Lung (tissue), 12 donors: ENCODE results near the gene PALB2. TPM values are rescaled to one million over a fixed set of nuclear protein-coding genes. Genes with fewer than 3 reads are reported as not detected.

Experiments used
- ATAC-seq: fragments of 200-7000 bp; cut with Tn5 transposase; one replicate; pipeline ENCODE4 v1.9.1; 2020; ENCODE audit warnings: moderate number of reproducible peaks; ENCODE audit not compliant: insufficient read depth, low FRiP score
- DNase-seq, 3 donors: peaks; one replicate each; pipeline ENCODE4 v3.0.0-alpha.2; 2013 to 2017
- H3K27ac ChIP-seq, 2 donors: one replicate each; pipeline ENCODE4 v1.5.1; 2013; ENCODE audit warnings: mild to moderate bottlenecking in 2 of 2, moderate library complexity in 2 of 2, control low read depth in 1 of 2, inconsistent platforms in 1 of 2, low read depth in 1 of 2, low read length in 1 of 2
- H3K27me3 ChIP-seq, 3 donors: one replicate each; pipeline ENCODE4 v1.5.1; 2013; ENCODE audit warnings: low read length in 2 of 3; ENCODE audit not compliant: control insufficient read depth in 3 of 3, insufficient read depth in 3 of 3
- H3K36me3 ChIP-seq, 4 donors: one replicate each; pipeline ENCODE4 v1.5.1; 2013; ENCODE audit warnings: low read length in 4 of 4, mild to moderate bottlenecking in 1 of 4, moderate library complexity in 1 of 4; ENCODE audit not compliant: control insufficient read depth in 4 of 4, insufficient read depth in 4 of 4
- H3K4me1 ChIP-seq, 5 donors: one replicate each; pipeline ENCODE4 v1.5.1; 2013; ENCODE audit warnings: low read length in 5 of 5, mild to moderate bottlenecking in 2 of 5, moderate library complexity in 1 of 5; ENCODE audit not compliant: control insufficient read depth in 5 of 5, insufficient read depth in 5 of 5
- H3K4me3 ChIP-seq: one replicate; pipeline ENCODE4 v1.5.1; 2013; ENCODE audit warnings: mild to moderate bottlenecking, control low read depth, moderate library complexity
- H3K9ac ChIP-seq, 2 donors: one replicate each; pipeline ENCODE4 v1.5.1; 2013; ENCODE audit warnings: low read length in 2 of 2, control low read depth in 1 of 2; ENCODE audit not compliant: insufficient read depth in 1 of 2
- H3K9me3 ChIP-seq, 4 donors: one replicate each; pipeline ENCODE4 v1.5.1; 2013; ENCODE audit warnings: low read length in 3 of 4, mild to moderate bottlenecking in 1 of 4, moderate library complexity in 1 of 4; ENCODE audit not compliant: control insufficient read depth in 4 of 4, insufficient read depth in 3 of 4
- WGBS, 2 donors: extraction: QIAGEN DNeasy Blood & Tissue Kit; methylation state at CpG; one replicate each; pipeline ENCODE4 v1.1.7; 2013; 5-methylcytosine and 5-hydroxymethylcytosine counted together
- polyA plus RNA-seq, 2 donors: library from polyadenylated mRNA; stranded (reverse); fragments of 200-250 nt; gene quantifications; one replicate each; pipeline ENCODE4 v1.2.1, GENCODE V29; 2013
- total RNA-seq, 2 donors: library from RNA; depleted of rRNA in 1 of 2; stranded (reverse); fragments of >200 nt in 1 of 2; gene quantifications; one replicate each; pipeline ENCODE4 v1.2.1, GENCODE V29; 2014 to 2021
- TF ChIP-seq, protein P1 (sequence below): IDR thresholded peaks from 2 replicates; pipeline ENCODE4 v1.5.1; 2012; ENCODE audit warnings: mild to moderate bottlenecking; ENCODE audit errors: control extremely low read depth, extremely low read depth
- donor health status: control.
- donor health status: control.
- donor health status: Bipolar disorder and iron deficiency.
- donor health status: healthy.
- donor health status: DM: yes; HTN: yes; CAD: no.

Gene PALB2
- total and polyA plus RNA-seq, 4 donors = 6.3 to 12.9 (median 10.1) TPM

DNA sequence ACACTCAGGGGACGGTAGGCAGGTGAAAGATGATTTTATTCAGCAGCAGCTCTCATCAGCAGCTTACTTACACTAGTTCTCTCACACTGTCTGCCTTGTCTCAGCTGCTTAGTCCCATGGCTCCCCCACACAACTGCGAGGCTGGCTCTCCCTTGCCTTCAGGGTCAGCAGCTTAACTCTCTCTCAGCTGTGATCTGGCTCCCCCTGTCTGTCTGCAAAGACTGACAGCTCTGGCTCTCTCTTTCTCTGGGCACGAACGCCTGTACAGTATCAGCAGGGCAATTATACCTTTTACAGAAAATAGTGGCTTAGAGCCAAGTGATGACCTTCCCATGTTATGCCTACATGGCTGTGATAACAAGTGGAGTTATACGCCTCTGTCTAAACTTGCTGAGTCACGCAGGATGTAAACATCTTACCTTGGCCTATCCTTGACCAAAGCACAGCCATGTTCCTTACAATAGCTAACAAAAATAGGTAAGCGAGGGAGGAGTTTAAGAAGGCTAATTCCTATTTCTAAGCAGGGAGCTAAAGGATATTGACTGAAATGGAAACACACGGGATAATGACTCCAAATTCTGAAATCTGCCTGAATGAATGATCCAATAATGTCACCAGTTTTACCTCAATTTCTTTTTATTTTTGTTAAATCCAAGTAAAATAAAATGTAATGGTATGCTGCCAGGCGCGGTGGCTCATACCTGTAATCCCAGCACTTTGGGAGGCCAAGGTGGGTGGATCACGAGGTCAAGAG, 43.9 kb downstream of the PALB2 start:
- 83% methylated on average over 11 of the region's 11 CpGs for whole genome bisulfite sequencing, 2 donors
- TF ChIP-seq, protein P1, sequence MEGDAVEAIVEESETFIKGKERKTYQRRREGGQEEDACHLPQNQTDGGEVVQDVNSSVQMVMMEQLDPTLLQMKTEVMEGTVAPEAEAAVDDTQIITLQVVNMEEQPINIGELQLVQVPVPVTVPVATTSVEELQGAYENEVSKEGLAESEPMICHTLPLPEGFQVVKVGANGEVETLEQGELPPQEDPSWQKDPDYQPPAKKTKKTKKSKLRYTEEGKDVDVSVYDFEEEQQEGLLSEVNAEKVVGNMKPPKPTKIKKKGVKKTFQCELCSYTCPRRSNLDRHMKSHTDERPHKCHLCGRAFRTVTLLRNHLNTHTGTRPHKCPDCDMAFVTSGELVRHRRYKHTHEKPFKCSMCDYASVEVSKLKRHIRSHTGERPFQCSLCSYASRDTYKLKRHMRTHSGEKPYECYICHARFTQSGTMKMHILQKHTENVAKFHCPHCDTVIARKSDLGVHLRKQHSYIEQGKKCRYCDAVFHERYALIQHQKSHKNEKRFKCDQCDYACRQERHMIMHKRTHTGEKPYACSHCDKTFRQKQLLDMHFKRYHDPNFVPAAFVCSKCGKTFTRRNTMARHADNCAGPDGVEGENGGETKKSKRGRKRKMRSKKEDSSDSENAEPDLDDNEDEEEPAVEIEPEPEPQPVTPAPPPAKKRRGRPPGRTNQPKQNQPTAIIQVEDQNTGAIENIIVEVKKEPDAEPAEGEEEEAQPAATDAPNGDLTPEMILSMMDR = no peak
- ATAC-seq = no peak
- Histone ChIP-seq H3K9me3 (no peaks in the 10 kb centered on the region), H3K4me1 (peaks cover 0 to 12% (median 3%) of the 10 kb centered on the region in 5 donors), H3K36me3 (peaks cover 0 to 11% (median 9%) of the 10 kb centered on the region in 4 donors), H3K4me3 (no peak overlapping the region), H3K27me3 (no peaks in the 10 kb centered on the region), H3K27ac (no peak overlapping the region), H3K9ac (no peak overlapping the region)
- DNase-seq = no peak

DNA sequence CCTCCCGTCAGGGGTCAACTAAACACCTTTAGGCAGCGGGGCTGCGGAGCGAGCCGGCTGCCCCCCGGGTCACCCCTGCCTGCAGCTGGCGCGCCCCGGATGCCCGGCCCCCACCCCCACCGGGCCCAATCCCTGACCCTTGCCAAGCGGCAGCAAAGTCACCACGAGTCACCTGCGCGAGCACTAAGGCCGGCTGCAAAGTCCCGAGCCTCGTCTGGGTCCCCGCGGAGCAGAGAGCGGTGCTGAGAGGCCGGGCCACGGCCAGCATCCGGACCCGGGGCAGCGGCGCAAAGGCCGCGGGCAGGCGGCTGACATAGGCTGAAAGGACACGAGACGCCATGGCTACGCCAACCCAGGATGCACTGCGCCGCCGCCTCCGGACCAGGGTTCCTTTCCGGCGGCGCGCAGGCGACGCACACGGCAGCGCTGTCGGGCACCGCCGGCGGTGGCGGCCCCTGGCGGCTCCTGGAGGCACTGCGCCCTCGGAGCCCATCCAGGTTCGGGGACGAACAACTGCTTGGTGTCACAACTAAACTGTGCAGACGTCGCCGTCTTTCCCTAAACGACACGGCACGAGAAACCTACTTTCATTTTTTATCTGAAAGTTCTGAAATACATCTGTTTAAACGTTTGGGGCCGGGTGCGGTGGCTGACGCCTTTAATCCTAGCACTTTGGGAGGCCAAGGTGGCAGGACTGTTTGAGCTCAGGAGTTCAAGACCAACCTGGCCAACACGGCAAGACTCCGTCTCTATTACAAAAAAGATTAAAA, 45.0 kb downstream of the PALB2 start, which contains the start of gene NDUFAB1:
Gene NDUFAB1, minus strand, starts transcription at position 366 of the 770 bp plus-strand sequence. Its CDS starts 26 bp downstream, at position 340.
- H3K27ac ChIP-seq = peak within 1 kb of the TSS; percentile 86 to 94
- TF ChIP-seq, protein P1 = peak; percentile 95
- H3K27me3 ChIP-seq = no peaks in the 10 kb centered on the region
- DNase-seq = peak; percentile 89 to 93 (median 91)
- no peaks in the 10 kb centered on the region for H3K9me3 ChIP-seq
- H3K4me1 ChIP-seq = peaks cover 0 to 12% (median 3%) of the 10 kb centered on the region in 5 donors
- ATAC-seq = peak; percentile 100
- WGBS, 2 donors = 2% methylated on average over 67 of the region's 67 CpGs
- peaks cover 2 to 17% (median 10%) of the 10 kb centered on the region in 4 donors for H3K36me3 ChIP-seq
- H3K9ac ChIP-seq = peak within 1 kb of the TSS; percentile 89
- peak within 1 kb of the TSS; percentile 100 for H3K4me3 ChIP-seq

DNA sequence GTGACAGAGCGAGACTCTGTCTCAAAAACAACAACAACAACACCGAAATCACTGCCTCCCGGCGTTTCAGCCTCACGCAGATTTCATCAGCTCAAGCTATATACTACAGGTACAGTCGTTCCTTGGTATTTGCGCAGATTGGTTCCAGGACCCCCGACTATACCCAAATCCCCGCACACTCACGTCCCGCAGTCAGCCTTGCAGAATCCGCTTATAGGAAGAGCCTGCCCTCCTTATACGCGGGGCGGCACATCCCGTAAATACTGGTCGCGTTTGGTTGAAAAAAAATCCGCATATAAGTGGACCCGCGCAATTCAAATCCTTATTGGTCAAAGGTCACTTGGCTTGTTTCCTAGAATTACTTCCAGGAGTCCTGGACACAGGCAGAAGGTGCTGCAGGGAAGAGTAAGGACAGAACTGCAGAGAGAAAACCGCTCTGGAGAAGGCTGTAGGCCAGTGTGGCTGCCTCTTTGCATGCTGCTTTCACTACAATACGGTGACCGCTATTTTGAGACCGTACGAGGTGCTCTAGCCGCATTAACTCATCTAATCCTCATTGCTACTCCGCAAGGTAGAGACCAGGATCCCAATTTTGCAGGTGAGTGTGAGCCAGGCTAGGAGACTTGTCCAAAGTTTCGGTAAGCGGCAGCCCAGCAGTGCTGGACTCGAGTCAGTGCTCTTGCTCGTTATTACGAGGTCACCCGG, 45.7 kb downstream of the PALB2 start:
- peak overlapping the region; percentile 100 for H3K4me3 ChIP-seq
- H3K9me3 ChIP-seq = no peaks in the 10 kb centered on the region
- peak in 1 of 3 donors; percentile 11 for DNase-seq
- peaks cover 3 to 22% (median 14%) of the 10 kb centered on the region in 4 donors for H3K36me3 ChIP-seq
- TF ChIP-seq, protein P1 = no peak
- no peaks in the 10 kb centered on the region for H3K27me3 ChIP-seq
- no peak for ATAC-seq
- peak overlapping the region; percentile 86 to 94 for H3K27ac ChIP-seq
- H3K9ac ChIP-seq = peak overlapping the region; percentile 89
- H3K4me1 ChIP-seq = peaks cover 0 to 12% (median 3%) of the 10 kb centered on the region in 5 donors
- WGBS, 2 donors = 19 to 22% methylated on average over 34 of the region's 34 CpGs
